Measurements from ENCODE around the gene PRKAR1B. TPM values are rescaled to one million over a fixed set of nuclear protein-coding genes. Genes with fewer than 3 reads are reported as not detected.
A peak's percentile ranks its signal among the peaks of the same experiment; 100 is the strongest.

Gene PRKAR1B
- total RNA-seq, 4 donors from 2014 or later = 7.3 to 15.6 (median 12.3) TPM

DNA sequence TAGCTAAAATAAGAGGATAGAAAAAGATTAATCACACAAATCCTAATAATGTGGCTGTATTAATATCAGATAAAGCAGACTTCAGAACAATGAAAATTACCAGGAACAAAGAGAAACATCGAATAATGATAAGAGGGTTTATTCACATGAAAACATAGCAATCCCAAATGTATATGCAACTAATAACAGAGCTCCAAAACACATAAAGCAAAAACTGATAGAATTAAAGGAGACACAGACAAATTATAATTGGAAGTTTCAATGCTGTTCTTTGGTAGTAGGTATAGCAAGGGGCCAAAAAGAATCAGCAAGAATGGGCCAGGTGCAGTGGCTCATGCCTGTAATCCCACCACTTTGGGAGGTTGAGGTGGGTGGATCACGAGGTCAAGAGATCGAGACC, 24.0 kb downstream of the PRKAR1B start:
- intact Hi-C loops (cut with DNase I) = no loop called here
- WGBS, 2 donors = 96 to 99% methylated on average over 3 of the region's 3 CpGs
- DNase-seq = no peak

DNA sequence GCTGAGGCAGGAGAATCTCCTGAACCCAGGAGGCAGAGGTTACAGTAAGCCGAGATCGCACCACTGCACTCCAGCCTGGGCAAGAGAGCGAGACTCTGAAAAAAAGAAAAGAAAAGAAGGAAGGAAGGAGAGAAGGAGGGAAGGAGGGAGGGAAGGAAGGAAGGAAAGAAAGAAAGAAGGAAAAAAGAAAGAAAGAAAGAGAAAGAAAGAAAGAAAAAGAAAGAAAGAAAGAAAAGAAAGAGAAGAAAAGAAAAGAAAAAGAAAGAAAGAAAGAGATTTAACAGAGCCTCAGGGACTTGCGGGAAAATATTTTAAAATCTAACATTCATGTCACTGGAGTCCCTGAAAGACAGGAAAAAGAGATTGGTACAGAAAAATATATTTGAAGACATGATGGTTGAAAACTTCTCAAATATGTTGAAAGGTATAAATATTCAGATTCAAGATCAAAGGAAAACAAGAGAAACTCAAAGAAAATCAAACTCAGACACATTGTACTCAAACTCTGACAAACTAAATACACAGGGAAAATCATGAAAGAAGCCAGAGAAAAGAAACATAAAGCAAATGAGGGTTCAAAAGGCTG, 25.9 kb downstream of the PRKAR1B start:
- Histone ChIP-seq H3K27ac (no peak overlapping the region), H3K4me3 (replicated peaks in 1 of 3) (no peak overlapping the region), H3K36me3 (no peaks in the 10 kb centered on the region), H3K9me3 (no peaks in the 10 kb centered on the region), H3K27me3 (no peaks in the 10 kb centered on the region), H3K4me1 (peaks cover 0 to 9% of the 10 kb centered on the region in 2 donors)
- DNase-seq = no peak
- 88 to 97% methylated on average over 4 of the region's 4 CpGs for WGBS, 2 donors
- TF ChIP-seq CTCF (IDR thresholded peaks at IDR 0.05) (no peak), POLR2A (IDR thresholded peaks at IDR 0.05) (no peak)
- intact Hi-C loops (cut with DNase I) = no loop called here

More for the DNA sequence above, 24.0 kb downstream of the PRKAR1B start:
- TF ChIP-seq POLR2A (IDR thresholded peaks at IDR 0.05) (no peak), CTCF (IDR thresholded peaks at IDR 0.05) (no peak)
- Histone ChIP-seq H3K4me1 (peaks cover 0 to 9% of the 10 kb centered on the region in 2 donors), H3K36me3 (no peaks in the 10 kb centered on the region), H3K27me3 (no peaks in the 10 kb centered on the region), H3K9me3 (no peaks in the 10 kb centered on the region), H3K27ac (no peak overlapping the region), H3K4me3 (replicated peaks in 1 of 3) (no peak overlapping the region)

DNA sequence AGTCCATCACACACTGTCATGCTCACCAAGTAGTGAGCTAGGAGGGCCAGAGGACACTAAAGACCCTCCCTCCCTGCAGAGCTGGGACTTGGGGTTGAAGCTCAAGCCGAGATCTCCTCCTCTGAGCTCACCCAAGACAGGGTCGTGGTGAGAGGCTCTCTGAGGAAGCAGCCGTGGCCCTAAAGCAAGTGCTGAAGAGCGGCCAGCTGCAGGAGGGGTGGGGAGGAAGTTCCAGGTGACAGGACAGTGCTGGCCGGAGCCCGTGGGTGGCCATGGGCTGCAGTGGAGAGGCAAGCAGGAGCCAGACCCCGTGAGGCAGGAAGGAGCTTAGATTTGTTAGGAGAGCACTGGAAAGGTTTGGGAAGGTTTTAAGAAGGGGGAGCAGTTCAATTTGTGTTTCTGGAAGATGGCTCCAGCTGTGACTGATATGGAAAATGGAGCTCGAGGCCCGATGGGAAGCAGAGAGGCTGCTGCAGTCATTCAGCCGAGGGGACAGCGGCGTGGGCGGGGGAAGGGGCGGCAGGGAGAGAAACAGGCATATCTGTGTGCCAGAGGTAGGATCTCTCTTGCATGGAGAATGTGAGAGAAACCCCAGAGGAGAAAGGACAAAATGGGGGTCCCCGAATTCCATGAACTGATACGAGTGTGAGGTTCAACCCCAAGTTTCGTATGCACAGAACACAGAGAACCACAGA, 27.5 kb downstream of the PRKAR1B start:
- intact Hi-C loops (cut with DNase I) = no loop called here
- TF ChIP-seq CTCF (IDR thresholded peaks at IDR 0.05) (no peak), POLR2A (IDR thresholded peaks at IDR 0.05) (no peak)
- no peak for DNase-seq
- peak overlapping the region in 1 of 3 donors; percentile 16 for H3K27ac ChIP-seq
- no peaks in the 10 kb centered on the region for H3K36me3 ChIP-seq
- no peaks in the 10 kb centered on the region for H3K9me3 ChIP-seq
- peaks cover 0 to 9% of the 10 kb centered on the region in 2 donors for H3K4me1 ChIP-seq
- no peak overlapping the region for H3K4me3 ChIP-seq (replicated peaks in 1 of 3)
- 72 to 79% methylated on average over 14 to 17 of the region's 17 CpGs for WGBS, 2 donors
- no peaks in the 10 kb centered on the region for H3K27me3 ChIP-seq

GRCh38 chr7:698515-699475, 28.3 kb downstream of the PRKAR1B start:
- H3K9me3 ChIP-seq = no peaks in the 10 kb centered on the region
- no peaks in the 10 kb centered on the region for H3K27me3 ChIP-seq
- TF ChIP-seq CTCF (IDR thresholded peaks at IDR 0.05) = no peak
- TF ChIP-seq POLR2A (IDR thresholded peaks at IDR 0.05) = no peak
- DNase-seq = peak in 1 of 2 donors; percentile 15
- no peaks in the 10 kb centered on the region for H3K36me3 ChIP-seq
- WGBS, 2 donors = 84 to 89% methylated on average over 21 to 22 of the region's 23 CpGs
- H3K4me3 ChIP-seq (replicated peaks in 1 of 3) = no peak overlapping the region
- intact Hi-C loops (cut with DNase I) = no loop called here
- peaks cover 0 to 9% of the 10 kb centered on the region in 2 donors for H3K4me1 ChIP-seq
- peak overlapping the region in 1 of 3 donors; percentile 16 for H3K27ac ChIP-seq

Measured in thyroid gland (tissue), 4 donors.